Stimulated activated CD4-positive, alpha-beta T cell treated with anti-CD3 and anti-CD28 coated beads, Interleukin-1b, Interleukin-23, amount 100 ng/mL, for 1 hour (primary cell): Measurements from ENCODE around the gene SYT15.
"Not testable (repeated sequence)": the region's sequence is repeated elsewhere in the genome, so short reads cannot be mapped to it uniquely, and the experiment has no call there.

Source experiments
- DNase-seq, 2 donors: peaks; one replicate each; pipeline ENCODE4 v3.0.0-alpha.2; 2020; ENCODE audit warnings: low read depth in 2 of 2

Gene SYT15

GRCh38 chr10:46578474-46579178, at the start of gene SYT15:
Gene SYT15 (plus strand): TSS chr10:46579128. CDS start chr10:46579169, 41 bp downstream.
- not testable (repeated sequence) for DNase-seq

GRCh38 chr10:46529742-46530141, 49.2 kb upstream of the SYT15 start:
- not testable (repeated sequence) for DNase-seq

GRCh38 chr10:46530249-46531186, 48.4 kb upstream of the SYT15 start:
- DNase-seq = no peak

GRCh38 chr10:46532256-46532655, 46.7 kb upstream of the SYT15 start:
- DNase-seq = not testable (repeated sequence)

GRCh38 chr10:46534828-46535524, 44.0 kb upstream of the SYT15 start:
- DNase-seq = no peak

- DNase-seq = no peak
These were observed 42.8 kb upstream of the SYT15 start for GRCh38 chr10:46536171-46536570.

- no peak for DNase-seq
These were observed 42.1 kb upstream of the SYT15 start for GRCh38 chr10:46536781-46537180.

GRCh38 chr10:46537309-46537708, 41.6 kb upstream of the SYT15 start:
- DNase-seq = no peak

- no peak for DNase-seq
These were observed 40.8 kb upstream of the SYT15 start for GRCh38 chr10:46538155-46538554.

- no peak for DNase-seq
These were observed 40.1 kb upstream of the SYT15 start for GRCh38 chr10:46538717-46539426.

- DNase-seq = no peak
These were observed 39.1 kb upstream of the SYT15 start for GRCh38 chr10:46539596-46540411.

GRCh38 chr10:46540412-46541016, 38.4 kb upstream of the SYT15 start:
- DNase-seq = no peak

- no peak for DNase-seq
These were observed 37.8 kb upstream of the SYT15 start for GRCh38 chr10:46541017-46541661.

- no peak for DNase-seq
These were observed 37.0 kb upstream of the SYT15 start for GRCh38 chr10:46541735-46542566.

- DNase-seq = no peak
These were observed 36.1 kb upstream of the SYT15 start for GRCh38 chr10:46542567-46543465.

GRCh38 chr10:46543466-46544377, 35.2 kb upstream of the SYT15 start:
- no peak for DNase-seq
